KG1 (cell line): ENCODE data around the gene SMC3.
"Not testable (repeated sequence)": the region's sequence is repeated elsewhere in the genome, so short reads cannot be mapped to it uniquely, and the experiment has no call there.

Experiments used
- DNase-seq: peaks from one replicate; lab custom pipeline; 2025; lab: John Stamatoyannopoulos, UW

The SMC3 gene

DNA sequence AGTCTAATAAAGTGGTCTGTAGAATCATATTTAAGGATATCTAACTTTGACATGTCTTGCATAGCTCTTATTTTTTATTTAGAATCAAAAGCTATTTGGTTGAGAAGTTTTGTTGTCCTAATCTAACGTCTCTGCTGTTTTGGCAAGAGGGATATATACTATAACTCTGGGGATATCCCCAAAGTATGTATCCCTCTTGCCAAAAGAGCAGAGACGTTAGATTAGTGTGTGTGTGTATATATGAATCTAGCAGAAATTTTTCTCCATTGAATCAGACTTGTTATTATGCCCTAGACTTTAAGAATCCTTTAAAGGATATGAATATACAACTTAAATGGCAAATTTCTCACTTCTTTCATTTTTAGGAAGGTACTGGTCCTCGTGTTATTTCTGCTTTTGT, 9.6 kb downstream of the SMC3 start:
- DNase-seq: no peak

DNA sequence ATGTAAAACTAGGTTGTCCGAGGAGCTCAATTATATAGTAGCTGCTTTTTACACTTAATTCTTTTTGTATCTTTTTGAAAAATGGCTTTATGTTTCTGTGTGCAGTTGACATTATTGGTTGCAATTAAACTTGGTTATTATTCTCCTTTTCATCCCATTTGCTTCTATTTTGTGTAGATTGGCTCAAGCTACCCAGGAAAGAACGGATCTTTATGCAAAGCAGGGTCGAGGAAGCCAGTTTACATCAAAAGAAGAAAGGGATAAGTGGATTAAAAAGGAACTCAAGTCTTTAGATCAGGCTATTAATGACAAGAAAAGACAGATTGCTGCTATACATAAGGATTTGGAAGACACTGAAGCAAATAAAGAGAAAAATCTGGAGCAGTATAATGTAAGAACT, 16.5 kb downstream of the SMC3 start:
- no peak for DNase-seq

GRCh38 chr10:110591760-110592159, 24.3 kb downstream of the SMC3 start:
- no peak for DNase-seq

- no peak for DNase-seq
These were observed 30.0 kb downstream of the SMC3 start for GRCh38 chr10:110597476-110597875.

DNA sequence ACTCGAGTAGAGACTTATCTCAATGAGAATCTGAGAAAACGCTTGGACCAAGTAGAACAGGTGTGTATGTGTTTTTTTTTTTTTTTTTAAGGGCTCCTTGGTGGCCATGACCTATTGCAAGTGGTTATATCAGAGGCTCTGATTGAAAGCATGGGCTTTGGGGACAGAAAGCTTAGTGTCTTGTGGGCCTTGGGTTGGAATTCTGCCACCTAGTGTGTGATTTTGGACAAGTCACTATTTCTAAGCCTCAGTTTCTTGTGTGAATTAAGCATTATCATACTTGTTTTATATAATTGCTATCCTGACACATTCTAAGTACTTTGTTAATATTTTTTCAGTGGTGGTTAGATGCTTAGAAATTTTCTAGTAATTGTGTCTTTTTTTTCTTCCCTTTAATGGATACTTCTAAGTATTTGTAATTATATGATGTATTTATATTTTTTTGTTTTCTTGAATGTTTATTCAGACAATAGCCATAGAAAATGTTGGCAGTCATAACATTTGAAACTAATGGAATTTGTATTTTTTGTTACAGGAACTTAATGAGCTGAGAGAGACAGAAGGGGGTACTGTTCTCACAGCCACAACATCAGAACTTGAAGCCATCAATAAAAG, 33.1 kb downstream of the SMC3 start:
- DNase-seq: no peak

- no peak for DNase-seq
These were observed 34.1 kb downstream of the SMC3 start for GRCh38 chr10:110601581-110601980.

DNA sequence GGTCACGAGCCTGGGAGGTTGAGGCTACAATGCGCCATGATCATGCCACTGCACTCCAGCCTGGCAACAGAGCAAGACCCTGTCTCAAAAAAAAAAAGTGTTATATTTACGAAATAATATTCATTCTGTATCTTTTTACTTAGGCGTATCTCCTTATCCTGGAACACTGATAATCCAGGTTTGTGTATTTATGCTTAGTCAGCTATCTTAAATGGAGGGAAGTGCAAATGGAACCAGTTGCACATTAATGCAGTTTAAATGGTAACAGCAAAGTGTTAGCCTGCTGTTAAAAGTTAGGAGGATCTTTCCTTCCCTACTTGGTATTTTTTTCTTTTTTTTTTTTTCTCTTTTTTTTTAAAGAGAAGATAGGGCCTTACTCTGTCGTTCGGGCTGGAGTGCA, 40.6 kb downstream of the SMC3 start:
- DNase-seq: no peak

- no peak for DNase-seq
These were observed 42.1 kb downstream of the SMC3 start for GRCh38 chr10:110609605-110610004.

DNA sequence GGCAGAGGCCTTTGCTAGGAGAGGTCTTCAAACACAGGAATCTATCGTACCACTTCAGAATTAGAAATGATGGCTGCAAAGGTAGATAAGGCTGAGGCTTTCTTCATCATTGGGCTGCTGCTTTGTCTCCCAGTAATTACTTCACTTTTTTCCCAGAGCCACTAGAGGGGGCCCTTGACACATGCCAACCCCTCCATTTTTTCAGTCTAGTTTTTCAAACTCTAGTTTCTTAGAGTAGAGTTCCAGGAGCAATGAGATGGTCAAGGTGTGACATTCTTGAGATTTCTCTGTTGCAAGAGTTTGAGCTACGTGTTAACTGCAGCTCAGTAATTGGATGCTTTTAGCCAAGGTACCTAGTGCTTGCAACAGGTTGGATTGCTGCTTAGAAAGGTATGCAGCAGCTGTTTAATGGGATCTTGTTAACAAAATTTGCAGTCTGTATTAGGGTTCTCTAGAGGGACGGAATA, 42.8 kb downstream of the SMC3 start:
- peak; percentile 54 for DNase-seq

DNA sequence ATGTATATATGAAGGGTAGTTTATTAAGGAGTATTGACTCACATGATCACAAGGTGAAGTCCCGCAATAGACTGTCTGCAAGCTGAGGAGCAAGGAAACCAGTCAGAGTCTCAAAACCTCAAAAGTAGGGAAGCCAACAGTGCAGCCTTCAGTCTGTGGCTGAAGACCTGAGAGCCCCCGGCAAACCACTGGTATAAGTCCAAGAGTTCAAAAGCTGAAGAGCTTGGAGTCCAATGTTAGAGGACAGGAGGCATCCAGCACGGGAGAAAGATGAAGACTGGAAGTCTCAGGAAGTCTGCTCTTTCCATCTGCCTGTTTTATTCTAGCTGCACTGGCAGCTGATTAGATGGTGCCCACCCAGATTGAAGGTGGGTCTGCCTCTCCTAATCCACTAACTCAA, 43.3 kb downstream of the SMC3 start:
- DNase-seq: not testable (repeated sequence)

GRCh38 chr10:110612087-110612486, 44.6 kb downstream of the SMC3 start:
- DNase-seq: no peak

DNA sequence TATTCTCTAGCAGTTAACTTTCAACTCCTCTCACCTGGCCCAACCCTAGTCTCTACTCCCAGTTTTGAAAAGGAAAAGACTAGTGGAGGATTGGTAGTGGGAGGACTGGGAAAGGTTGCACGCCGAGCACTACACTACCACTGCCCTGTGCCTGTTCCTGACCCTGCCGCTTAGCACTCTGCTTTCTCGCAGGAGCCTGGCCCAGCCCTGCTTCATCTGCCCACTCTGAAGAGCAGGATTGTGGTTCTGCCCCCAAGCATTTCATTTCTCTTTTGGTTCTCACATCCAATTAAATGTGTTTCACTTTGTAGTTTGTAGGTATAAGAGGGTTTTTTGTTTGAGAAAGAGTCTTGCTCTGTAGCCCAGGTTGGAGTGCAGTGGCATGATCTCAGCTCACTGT, 45.1 kb downstream of the SMC3 start:
- no peak for DNase-seq

GRCh38 chr10:110613341-110613995, 46.0 kb downstream of the SMC3 start:
- no peak for DNase-seq

- DNase-seq: no peak
These were observed 46.6 kb downstream of the SMC3 start for GRCh38 chr10:110613996-110614495.

GRCh38 chr10:110615057-110615747, 47.7 kb downstream of the SMC3 start:
- DNase-seq: no peak

GRCh38 chr10:110616493-110617033, 49.1 kb downstream of the SMC3 start:
- no peak for DNase-seq

GRCh38 chr10:110617425-110618229, 50.1 kb downstream of the SMC3 start:
- DNase-seq: no peak

DNA sequence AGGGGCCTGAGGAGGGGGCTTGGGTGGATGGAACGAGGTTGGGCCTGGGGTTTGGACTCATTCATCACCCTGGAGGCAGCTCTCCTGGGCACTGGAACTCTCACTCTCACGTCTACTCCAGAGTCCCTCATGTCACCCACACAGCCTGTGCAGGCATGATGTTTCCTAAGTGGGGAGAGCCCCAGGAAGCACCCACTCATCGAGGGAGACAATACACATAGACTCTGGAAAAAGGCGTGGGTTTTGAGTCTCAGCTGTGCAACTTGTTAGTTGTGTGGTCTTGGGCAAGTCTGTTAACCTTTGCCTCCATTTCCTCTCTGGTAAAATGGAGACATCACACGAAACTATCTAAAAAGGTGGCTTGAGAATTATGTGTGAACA, 50.7 kb downstream of the SMC3 start:
- no peak for DNase-seq

GRCh38 chr10:110619514-110620397, 52.3 kb downstream of the SMC3 start:
- no peak for DNase-seq

- DNase-seq: no peak
These were observed 52.9 kb downstream of the SMC3 start for GRCh38 chr10:110620398-110620719.

- DNase-seq: not testable (repeated sequence)
These were observed 55.8 kb downstream of the SMC3 start for GRCh38 chr10:110623316-110623715.
